GM23338 (cell line): Measurements from ENCODE around the gene SASH3.

Experiments used
- CTCF ChIP-seq, 2 experiments: fragments of 200-600 bp in 1 of 2; sonication (generic) in 1 of 2; conservative IDR thresholded peaks; 2 replicates each; pipeline versions ENCODE4 v1.5.1 to v1.6.1; 2016 to 2017; ENCODE audit warnings: antibody characterized with exemption in 2 of 2, low read depth in 2 of 2, mild to moderate bottlenecking in 2 of 2, moderate library complexity in 1 of 2
- EZH2 ChIP-seq: fragments of 200-600 bp; sonication (generic); IDR thresholded peaks from one replicate; pipeline ENCODE4 v1.8.0; 2017; ENCODE audit warnings: antibody characterized with exemption, mild to moderate bottlenecking, low read depth; ENCODE audit not compliant: unreplicated experiment
- EZH2phosphoT487 ChIP-seq: fragments of 200-600 bp; sonication (generic); IDR thresholded peaks from one replicate; pipeline ENCODE4 v1.8.1; 2018; ENCODE audit warnings: antibody characterized with exemption; ENCODE audit not compliant: unreplicated experiment
- REST ChIP-seq: IDR thresholded peaks from one replicate; pipeline ENCODE4 v1.6.1; 2018; ENCODE audit warnings: antibody characterized with exemption; ENCODE audit not compliant: unreplicated experiment

- TF ChIP-seq CTCF (conservative IDR thresholded peaks at IDR 0.05; ENCODE audit: low read depth in 2 of 2) (no peak), EZH2 (no peak), EZH2phosphoT487 (no peak), REST (no peak)
Observed at GRCh38 chrX:129759576-129760061, 20.1 kb upstream of the SASH3 start.
